HL-60 (cell line): Measurements from ENCODE around the gene ARL11.

Experiments
- TF ChIP-seq, protein P1 (sequence below): IDR thresholded peaks from 2 replicates; pipeline ENCODE4 v1.6.1; 2012; ENCODE audit warnings: low read depth; ENCODE audit not compliant: insufficient replicate concordance
- TF ChIP-seq, protein P2 (sequence below): IDR thresholded peaks from one replicate; pipeline ENCODE4 v1.5.1; 2011; ENCODE audit warnings: low read length, control low read depth, inconsistent platforms; ENCODE audit not compliant: insufficient read depth

DNA sequence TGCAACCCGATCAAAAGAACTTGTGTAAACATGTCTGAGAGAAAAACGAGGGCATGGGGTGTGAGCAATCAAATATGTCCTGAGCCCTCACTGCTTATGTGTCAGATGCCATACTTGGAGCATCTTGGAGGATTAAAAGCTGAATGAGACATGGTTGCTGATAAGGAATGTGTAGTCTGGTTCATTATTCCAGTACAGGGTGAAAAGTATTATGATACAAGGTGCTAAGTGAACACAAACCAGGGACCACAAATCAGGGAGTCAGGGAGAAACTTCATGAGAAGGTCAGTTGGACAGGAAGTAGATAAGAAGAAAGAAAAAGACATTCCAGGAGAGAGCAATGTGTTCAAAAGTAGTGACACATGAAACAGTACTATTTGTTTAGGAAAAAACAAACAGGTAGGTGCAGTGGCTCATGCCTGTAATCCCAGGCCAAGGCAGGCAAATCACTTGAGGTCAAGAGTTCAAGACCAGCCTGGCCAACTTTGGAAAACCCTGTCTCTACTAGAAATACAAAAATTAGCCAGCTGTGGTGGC is 40.9 kb upstream of the ARL11 start:
- TF ChIP-seq, protein P1, sequence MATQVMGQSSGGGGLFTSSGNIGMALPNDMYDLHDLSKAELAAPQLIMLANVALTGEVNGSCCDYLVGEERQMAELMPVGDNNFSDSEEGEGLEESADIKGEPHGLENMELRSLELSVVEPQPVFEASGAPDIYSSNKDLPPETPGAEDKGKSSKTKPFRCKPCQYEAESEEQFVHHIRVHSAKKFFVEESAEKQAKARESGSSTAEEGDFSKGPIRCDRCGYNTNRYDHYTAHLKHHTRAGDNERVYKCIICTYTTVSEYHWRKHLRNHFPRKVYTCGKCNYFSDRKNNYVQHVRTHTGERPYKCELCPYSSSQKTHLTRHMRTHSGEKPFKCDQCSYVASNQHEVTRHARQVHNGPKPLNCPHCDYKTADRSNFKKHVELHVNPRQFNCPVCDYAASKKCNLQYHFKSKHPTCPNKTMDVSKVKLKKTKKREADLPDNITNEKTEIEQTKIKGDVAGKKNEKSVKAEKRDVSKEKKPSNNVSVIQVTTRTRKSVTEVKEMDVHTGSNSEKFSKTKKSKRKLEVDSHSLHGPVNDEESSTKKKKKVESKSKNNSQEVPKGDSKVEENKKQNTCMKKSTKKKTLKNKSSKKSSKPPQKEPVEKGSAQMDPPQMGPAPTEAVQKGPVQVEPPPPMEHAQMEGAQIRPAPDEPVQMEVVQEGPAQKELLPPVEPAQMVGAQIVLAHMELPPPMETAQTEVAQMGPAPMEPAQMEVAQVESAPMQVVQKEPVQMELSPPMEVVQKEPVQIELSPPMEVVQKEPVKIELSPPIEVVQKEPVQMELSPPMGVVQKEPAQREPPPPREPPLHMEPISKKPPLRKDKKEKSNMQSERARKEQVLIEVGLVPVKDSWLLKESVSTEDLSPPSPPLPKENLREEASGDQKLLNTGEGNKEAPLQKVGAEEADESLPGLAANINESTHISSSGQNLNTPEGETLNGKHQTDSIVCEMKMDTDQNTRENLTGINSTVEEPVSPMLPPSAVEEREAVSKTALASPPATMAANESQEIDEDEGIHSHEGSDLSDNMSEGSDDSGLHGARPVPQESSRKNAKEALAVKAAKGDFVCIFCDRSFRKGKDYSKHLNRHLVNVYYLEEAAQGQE, result no peak
- TF ChIP-seq, protein P2, sequence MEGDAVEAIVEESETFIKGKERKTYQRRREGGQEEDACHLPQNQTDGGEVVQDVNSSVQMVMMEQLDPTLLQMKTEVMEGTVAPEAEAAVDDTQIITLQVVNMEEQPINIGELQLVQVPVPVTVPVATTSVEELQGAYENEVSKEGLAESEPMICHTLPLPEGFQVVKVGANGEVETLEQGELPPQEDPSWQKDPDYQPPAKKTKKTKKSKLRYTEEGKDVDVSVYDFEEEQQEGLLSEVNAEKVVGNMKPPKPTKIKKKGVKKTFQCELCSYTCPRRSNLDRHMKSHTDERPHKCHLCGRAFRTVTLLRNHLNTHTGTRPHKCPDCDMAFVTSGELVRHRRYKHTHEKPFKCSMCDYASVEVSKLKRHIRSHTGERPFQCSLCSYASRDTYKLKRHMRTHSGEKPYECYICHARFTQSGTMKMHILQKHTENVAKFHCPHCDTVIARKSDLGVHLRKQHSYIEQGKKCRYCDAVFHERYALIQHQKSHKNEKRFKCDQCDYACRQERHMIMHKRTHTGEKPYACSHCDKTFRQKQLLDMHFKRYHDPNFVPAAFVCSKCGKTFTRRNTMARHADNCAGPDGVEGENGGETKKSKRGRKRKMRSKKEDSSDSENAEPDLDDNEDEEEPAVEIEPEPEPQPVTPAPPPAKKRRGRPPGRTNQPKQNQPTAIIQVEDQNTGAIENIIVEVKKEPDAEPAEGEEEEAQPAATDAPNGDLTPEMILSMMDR, result no peak
